KG1 (cell line): ENCODE measurements around the gene STAT1.

Experiments
- DNase-seq: peaks from one replicate; lab custom pipeline; 2025; lab: John Stamatoyannopoulos, UW

Gene STAT1

DNA sequence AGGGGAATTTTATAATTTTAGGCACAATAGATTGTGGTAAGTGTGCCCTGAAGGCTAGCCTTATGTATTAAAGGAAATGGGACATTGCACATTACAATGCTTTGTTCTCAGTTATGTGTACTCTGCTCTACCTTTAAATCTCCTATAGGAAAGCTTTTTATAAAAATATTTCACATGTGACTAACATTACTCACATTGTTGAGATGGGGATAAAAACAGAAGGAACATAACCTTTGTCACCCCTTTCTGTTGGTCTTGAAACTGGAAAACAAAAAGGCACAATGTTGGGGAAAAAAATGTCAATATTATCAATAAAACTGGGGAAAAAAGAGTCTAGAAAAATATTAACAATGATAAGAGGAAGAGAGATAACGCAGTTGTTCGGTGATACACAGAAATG, 17.3 kb upstream of the STAT1 start:
- DNase-seq: no peak

GRCh38 chr2:191030521-191031154, 16.7 kb upstream of the STAT1 start:
- DNase-seq: no peak

DNA sequence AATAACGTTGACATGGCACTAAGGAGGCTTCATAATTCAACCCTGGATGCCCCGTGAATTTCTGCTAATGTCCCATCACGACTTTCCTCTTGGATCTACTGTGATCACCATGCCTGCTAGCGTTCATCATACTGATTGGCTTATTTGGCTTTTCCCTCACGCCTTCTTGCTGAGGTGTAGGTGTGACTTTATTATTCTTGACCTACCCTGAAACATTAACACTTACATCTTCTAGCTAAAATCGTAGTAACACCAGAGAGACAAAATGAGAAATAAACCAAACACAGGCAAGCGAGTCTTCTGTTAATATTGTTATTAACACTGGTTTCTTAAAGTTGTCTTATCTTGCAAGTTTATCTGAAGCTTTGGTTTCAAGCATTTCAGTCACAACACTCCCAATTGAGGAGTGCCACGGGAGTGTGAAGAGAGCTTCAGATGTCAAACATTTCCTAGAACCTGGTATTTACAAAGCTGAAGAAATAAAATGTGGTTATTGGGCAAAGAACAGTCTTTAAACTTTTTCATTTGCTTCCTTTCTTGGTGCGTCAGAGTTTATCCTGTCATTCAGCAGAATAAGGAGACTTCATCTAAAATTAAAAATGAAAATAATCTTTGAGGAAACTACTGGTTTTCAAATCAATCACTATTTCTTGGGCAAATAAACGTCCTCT, 15.4 kb upstream of the STAT1 start:
- DNase-seq: no peak

DNA sequence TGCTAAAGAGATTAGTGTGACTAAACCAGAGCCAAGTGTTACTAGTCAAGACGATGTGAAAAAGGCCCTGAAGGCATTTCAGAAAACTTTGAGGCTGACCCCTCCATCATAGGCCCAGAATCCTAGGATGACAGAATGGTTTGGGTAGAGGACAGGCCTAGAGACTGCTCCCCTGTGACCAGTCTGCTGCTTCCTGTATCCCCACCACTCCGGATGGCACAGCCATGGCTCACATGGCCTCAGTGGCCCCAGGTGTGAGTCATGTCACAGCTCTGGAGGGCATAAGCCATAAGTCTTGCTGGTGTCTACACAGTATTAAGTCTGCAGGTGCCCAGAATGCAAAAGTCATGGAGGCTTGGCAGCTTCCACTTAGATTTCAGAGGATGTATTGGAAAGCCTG, 12.4 kb upstream of the STAT1 start:
- DNase-seq: no peak

DNA sequence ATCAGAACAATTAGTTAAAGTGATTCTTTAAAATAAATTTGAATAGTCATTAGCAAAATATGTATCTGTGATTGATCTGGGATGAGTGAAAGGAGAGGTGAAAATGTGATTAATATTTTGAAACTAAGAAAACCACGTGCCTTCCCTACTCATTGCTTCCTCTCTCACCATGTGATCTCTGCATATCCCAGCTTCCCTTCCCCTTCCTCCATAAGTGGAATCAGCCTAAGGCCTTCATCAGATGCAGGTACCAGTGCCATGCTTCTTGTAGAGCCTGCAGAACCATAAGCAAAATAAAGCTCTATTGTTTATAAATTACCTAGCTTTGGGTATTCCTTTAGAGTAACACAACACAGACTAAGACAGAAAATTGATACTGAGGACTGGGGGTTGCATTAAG, 11.2 kb upstream of the STAT1 start:
- DNase-seq: no peak

DNA sequence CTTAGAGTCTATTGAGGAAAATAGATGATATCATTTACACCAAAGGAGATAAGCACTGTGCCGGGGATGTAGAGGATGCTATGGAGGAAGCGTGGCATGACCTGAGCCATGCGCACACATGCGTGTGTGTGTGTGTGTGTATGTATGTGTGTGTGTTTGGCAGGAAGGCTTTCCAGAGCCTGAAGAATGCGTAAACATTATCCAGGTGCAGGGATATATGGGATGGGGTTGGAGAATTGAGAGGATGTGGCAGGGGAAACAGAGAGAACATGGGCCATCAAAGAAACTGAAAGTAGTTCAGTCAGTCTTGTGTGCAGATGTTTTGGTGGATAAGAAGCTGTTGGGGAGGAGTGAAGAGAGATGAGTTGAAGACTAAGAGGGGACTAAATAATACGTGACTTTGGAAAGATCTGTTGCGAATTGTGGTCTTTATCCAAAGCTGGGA, 9.3 kb upstream of the STAT1 start:
- DNase-seq: no peak

DNA sequence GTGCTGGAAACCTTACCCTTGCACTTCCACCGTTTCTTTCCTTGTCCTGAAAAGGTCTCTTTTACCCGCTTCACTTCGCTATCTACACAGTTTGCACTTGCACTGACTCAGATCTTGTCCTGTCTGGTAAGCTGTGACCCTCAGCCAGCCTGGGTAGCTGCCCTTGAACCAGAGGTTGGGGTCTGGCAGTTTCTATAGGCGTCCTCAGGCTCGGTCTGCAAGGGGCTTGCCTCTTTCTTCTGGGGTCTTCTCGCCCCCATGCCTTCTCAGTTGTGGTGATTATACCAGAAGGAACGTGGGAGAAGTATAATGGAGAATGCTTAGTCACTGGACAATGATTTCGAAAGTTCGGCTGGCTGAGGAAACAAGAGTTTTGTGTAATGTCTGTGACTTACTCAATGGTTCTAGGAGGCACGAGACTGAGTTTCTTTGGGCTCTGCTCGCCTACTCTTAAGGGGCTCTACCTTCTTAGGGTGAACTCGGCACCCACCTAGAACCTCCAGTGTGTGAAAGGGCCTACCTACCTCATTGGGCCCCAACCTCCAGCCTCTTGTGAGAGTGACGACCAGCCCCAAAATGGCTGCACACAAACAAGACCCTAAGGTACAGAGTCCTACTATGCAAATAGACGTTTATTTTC, 6.9 kb upstream of the STAT1 start:
- peak; percentile 61 for DNase-seq

DNA sequence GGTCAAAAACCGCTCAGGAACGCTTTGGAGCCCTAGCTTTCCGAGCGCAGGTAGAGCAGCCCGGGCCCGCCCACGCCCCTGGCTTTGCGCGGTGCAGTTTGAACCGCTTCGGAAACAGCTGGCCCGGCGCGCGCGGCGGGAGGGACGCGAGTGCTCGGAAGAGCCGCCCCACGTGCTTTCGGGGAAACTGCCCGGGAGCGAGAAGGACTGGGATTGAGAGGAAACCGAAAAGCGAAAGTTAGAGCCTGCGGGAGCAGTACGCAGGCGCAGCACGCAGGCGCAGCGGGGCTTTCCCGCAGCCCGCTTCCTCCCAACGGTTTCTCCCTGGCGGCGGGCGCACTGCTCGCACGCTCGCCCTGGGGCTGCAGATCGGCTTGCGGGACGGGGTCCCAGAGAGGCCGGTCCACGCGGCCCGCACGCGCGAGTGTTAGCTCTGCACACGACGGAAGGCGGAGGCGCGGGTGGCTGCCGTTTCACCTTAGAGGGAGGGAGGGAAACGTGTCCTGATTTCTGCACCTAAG, 6.3 kb upstream of the STAT1 start:
- DNase-seq: peak; percentile 90

GRCh38 chr2:191019376-191019775, 5.4 kb upstream of the STAT1 start:
- no peak for DNase-seq

- no peak for DNase-seq
Measured at GRCh38 chr2:191018643-191019119, 4.7 kb upstream of the STAT1 start.

GRCh38 chr2:191018048-191018447, 4.1 kb upstream of the STAT1 start:
- no peak for DNase-seq

DNA sequence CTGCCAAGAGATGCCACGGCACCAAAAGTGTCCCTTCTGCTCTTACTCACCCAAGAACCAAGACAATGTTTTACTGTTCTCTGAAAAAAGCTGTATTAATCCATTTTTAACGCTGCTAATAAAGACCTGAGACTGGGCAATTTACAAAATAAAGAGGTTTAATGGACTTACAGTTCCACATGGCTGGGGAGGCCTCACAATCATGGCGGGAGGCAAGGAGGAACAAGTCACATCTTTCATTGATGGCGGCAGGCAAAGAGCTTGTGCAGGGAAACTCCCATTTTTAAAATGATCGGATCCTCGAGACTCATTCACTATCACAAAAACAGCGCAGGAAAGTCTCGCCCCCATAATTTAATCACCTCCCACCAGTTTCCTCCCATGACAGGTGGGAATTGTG, 1.9 kb upstream of the STAT1 start:
- no peak for DNase-seq

- no peak for DNase-seq
Measured at GRCh38 chr2:191015239-191015638, 1.3 kb upstream of the STAT1 start.

GRCh38 chr2:191014653-191015020, 666 bp upstream of the STAT1 start:
- DNase-seq: no peak

DNA sequence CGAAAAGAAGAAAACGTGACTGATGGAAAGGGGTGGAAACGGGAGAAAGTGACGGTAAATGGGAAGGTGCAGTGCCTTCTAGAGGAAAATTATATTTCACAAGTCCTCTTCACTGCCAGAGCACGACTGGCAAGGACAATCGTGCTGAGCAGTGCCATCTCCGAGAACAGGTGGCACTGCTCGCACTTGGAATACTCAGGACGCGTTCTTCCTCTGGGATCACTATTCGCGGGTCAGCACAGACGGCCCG, 364 bp downstream of the STAT1 start:
- no peak for DNase-seq

DNA sequence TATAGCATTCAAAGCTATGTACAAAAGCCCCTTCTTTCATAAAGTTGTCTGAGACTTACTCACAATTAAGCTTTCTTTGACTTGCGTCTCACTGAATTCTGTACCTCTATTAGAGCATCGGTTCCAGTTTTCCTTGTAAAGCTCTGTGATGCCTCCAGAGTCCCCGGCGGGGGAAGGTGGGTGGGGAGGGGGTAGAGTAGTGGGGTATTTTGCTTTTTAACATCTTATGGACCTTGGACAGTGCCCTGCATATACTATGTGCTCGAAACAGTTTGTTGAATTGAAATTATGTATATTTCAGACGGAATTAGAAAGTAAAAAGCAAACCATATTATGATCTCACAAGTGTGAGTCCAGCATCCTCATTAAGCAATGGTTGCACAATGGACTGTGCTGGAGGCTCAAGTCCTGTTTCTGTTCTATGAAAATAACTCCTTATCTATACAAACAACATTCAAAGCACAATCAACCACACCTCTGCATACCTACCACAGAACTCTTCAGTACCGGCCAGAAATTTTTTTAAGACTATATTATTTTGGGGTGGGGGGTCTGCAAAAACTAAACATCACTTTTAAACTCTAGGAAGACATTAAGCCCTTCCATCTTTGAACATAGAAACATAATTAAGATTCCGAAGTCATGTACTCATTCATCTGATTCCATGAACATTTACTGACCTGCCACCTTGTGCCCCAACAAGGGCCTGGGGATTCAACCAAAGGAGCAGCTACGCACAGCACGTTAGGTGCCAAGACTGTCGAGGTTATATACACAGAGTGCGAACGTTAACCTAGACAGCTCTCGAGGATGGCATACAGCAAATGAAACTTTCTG, 908 bp downstream of the STAT1 start:
- DNase-seq: no peak

DNA sequence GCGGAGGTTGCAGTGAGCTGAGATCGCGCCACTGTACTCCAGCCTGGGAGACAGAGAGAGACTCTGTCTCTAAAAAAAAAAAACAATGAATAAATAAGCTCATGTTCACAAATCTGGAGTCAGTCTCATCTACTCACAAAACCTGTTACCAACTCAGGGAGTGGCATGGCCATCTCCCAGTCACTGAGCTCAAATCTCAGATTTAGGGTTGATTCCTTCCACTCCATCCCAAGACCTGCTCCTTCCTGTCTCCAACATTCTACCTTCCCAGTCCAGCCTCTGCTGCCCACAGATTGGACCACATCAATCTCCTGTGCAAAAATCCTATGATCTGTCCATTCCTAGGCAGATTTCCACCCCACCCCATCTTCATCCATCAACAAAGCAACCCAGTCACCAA, 1.6 kb downstream of the STAT1 start:
- DNase-seq: no peak

GRCh38 chr2:191010887-191011885, 2.8 kb downstream of the STAT1 start:
- no peak for DNase-seq

- no peak for DNase-seq
Measured at GRCh38 chr2:191009541-191010374, 4.2 kb downstream of the STAT1 start.

DNA sequence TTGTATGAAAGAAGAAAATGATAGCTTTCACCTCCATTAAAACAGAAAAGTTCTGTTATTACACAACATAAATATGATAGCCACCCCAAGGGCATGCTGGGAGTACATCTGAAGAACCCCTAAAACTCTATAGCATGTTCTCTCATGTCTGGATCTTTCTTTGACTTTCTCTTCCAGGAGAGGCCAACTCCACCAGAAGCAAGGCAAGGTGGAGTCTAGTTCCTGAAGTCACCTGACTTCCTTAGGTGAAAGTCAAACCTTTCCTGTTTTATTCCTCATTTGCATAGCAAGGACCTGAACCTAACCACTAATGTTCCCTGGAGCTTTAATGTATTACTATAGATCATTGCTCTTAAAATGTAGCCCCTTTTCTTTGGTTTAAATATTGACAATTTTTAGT, 5.7 kb downstream of the STAT1 start:
- DNase-seq: no peak
